Measurements from ENCODE around the gene PDE4C. TPM values are rescaled to one million over a fixed set of nuclear protein-coding genes. Genes with fewer than 3 reads are reported as not detected.

PDE4C gene
- total and polyA plus RNA-seq, 9 of the 15 experiments (the other 6 are each of a cell fraction or from before 2014, with no cell fraction given): 0.04 to 0.91 (median 0.20) TPM; not detected in 1

DNA sequence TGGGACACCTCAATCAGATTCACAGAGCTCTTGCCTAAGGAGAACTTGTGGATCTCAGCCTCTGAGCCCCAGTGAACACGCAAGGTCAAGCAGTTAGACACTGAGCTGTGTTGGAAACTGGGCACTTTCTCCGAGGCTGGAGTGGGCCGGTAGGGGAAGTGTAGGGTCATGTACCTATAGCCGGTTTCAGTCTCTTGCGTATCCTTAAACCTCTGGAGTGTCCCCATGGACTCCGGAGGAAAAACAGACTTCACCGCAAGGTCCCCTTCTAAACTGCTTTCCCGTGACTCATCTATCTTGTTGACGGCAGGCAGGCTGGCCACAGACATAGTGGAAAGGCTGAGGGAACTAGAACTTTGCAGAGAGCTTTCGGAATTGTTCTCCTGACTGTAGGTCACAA lies 36.7 kb upstream of the PDE4C start (continued):
- TF ChIP-seq POLR3G (IDR thresholded peaks at IDR 0.05; ENCODE audit: extremely low read depth, insufficient read length, insufficient replicate concordance): no peak
- TF ChIP-seq ETV1 (tag; conservative IDR thresholded peaks at IDR 0.05; ENCODE audit: low read depth): peak; percentile 44; the same call in 1 of the 2 replicates
- TF ChIP-seq ZNF282 (CRISPR knock-in tag; IDR thresholded peaks at IDR 0.05): no peak
- TF ChIP-seq ELF2 (CRISPR knock-in tag; IDR thresholded peaks at IDR 0.05): no peak
- no peak for TF ChIP-seq E2F6 (IDR thresholded peaks at IDR 0.05; ENCODE audit: borderline replicate concordance in 1 of 2, extremely low read depth in 1 of 2, insufficient read depth in 1 of 2, insufficient read length in 1 of 2, low read depth in 1 of 2, low read length in 1 of 2, poor library complexity in 1 of 2, severe bottlenecking in 1 of 2)
- TF ChIP-seq CBX5 (IDR thresholded peaks at IDR 0.05; ENCODE audit: borderline replicate concordance, low read depth): no peak
- TF ChIP-seq, protein P1, sequence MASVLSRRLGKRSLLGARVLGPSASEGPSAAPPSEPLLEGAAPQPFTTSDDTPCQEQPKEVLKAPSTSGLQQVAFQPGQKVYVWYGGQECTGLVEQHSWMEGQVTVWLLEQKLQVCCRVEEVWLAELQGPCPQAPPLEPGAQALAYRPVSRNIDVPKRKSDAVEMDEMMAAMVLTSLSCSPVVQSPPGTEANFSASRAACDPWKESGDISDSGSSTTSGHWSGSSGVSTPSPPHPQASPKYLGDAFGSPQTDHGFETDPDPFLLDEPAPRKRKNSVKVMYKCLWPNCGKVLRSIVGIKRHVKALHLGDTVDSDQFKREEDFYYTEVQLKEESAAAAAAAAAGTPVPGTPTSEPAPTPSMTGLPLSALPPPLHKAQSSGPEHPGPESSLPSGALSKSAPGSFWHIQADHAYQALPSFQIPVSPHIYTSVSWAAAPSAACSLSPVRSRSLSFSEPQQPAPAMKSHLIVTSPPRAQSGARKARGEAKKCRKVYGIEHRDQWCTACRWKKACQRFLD (CRISPR knock-in tag; IDR thresholded peaks at IDR 0.05): 0 out of 2 replicates have a peak, but pooled peaks have one; percentile 37
- TF ChIP-seq CTBP1 (IDR thresholded peaks at IDR 0.05; ENCODE audit: borderline replicate concordance): peak; percentile 34; the same call in 1 of the 2 replicates
- TF ChIP-seq JUN (IDR thresholded peaks at IDR 0.05; ENCODE audit: borderline replicate concordance, low read depth, low read length): peak; percentile 59; the same call in 1 of the 2 replicates
- TF ChIP-seq JUN (CRISPR knock-in tag; IDR thresholded peaks at IDR 0.05; ENCODE audit: borderline replicate concordance): no peak; the same call in 1 of the 2 replicates
- no peak for TF ChIP-seq CREB3 (tag; conservative IDR thresholded peaks at IDR 0.05; ENCODE audit: low read depth)
- TF ChIP-seq WHSC1 (IDR thresholded peaks at IDR 0.05; ENCODE audit: low read length): no peak
- TF ChIP-seq ATF3 (IDR thresholded peaks at IDR 0.05): peak; percentile 79
- TF ChIP-seq ATF3 (CRISPR knock-in tag; conservative IDR thresholded peaks at IDR 0.05): no peak
- TF ChIP-seq, protein P2, sequence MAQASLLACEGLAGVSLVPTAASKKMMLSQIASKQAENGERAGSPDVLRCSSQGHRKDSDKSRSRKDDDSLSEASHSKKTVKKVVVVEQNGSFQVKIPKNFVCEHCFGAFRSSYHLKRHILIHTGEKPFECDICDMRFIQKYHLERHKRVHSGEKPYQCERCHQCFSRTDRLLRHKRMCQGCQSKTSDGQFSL (CRISPR knock-in tag; IDR thresholded peaks at IDR 0.05): no peak
- TF ChIP-seq, protein P2 (tag; IDR thresholded peaks at IDR 0.05): no peak
- TF ChIP-seq TAL1 (IDR thresholded peaks at IDR 0.05): no peak
- no peak for TF ChIP-seq RCOR1 (IDR thresholded peaks at IDR 0.05; ENCODE audit: borderline replicate concordance in 1 of 2, low read depth in 2 of 2, low read length in 2 of 2)
- no peak for TF ChIP-seq RBBP5 (IDR thresholded peaks at IDR 0.05; ENCODE audit: borderline replicate concordance, insufficient read depth, low read length, poor library complexity, severe bottlenecking)
- no peak for TF ChIP-seq ILF3 (IDR thresholded peaks at IDR 0.05; ENCODE audit: borderline replicate concordance)
- no peak for TF ChIP-seq PHB (CRISPR knock-in tag; IDR thresholded peaks at IDR 0.05)
- no peak for TF ChIP-seq ZNF134 (CRISPR knock-in tag; conservative IDR thresholded peaks at IDR 0.05)
- TF ChIP-seq SMAD1 (IDR thresholded peaks at IDR 0.05; ENCODE audit: low read depth, low read length, partially characterized antibody): no peak
- TF ChIP-seq ZEB2 (IDR thresholded peaks at IDR 0.05): no peak
- 0 out of 2 replicates have a peak, but pooled peaks have one; percentile 51 for TF ChIP-seq ZNF589 (CRISPR knock-in tag; IDR thresholded peaks at IDR 0.05; ENCODE audit: low read depth)
